ENCODE results near the gene SMPDL3A. TPM values are rescaled to one million over a fixed set of nuclear protein-coding genes. Genes with fewer than 3 reads are reported as not detected.

Gene SMPDL3A
- total and polyA plus RNA-seq, 5 experiments from 2014 or later: 0.21 TPM; not detected in 4

GRCh38 chr6:122799140-122799745 lies 10.2 kb downstream of the SMPDL3A start:
- DNase-seq (no peak), ATAC-seq (no peak)
- Mint-ChIP-seq H3K4me1 (no peaks in the 10 kb centered on the region), H3K27ac (no peak overlapping the region), H3K36me3 (no peaks in the 10 kb centered on the region), H3K27me3 (peaks cover 0 to 8% (median 0%) of the 10 kb centered on the region in 5 donors), H3K9me3 (no peaks in the 10 kb centered on the region), H3K4me3 (no peak overlapping the region)
- POLR2A ChIA-PET: no interaction called here

- DNase-seq (no peak), ATAC-seq (no peak)
- Mint-ChIP-seq H3K4me3 (no peak overlapping the region), H3K27me3 (peaks cover 0 to 7% (median 0%) of the 10 kb centered on the region in 5 donors), H3K27ac (no peak overlapping the region), H3K36me3 (no peaks in the 10 kb centered on the region), H3K4me1 (no peaks in the 10 kb centered on the region), H3K9me3 (no peaks in the 10 kb centered on the region)
- POLR2A ChIA-PET: no interaction called here
Measured at GRCh38 chr6:122799916-122800686, 11.0 kb downstream of the SMPDL3A start.

GRCh38 chr6:122800906-122801305 lies 11.8 kb downstream of the SMPDL3A start:
- no peaks in the 10 kb centered on the region for H3K36me3 Mint-ChIP-seq
- H3K9me3 Mint-ChIP-seq: no peaks in the 10 kb centered on the region
- DNase-seq (no peak), ATAC-seq (no peak)
- no peak overlapping the region for H3K4me3 Mint-ChIP-seq
- POLR2A ChIA-PET: no interaction called here
- H3K27me3 Mint-ChIP-seq: no peaks in the 10 kb centered on the region
- H3K27ac Mint-ChIP-seq: no peak overlapping the region
- no peaks in the 10 kb centered on the region for H3K4me1 Mint-ChIP-seq

- Mint-ChIP-seq H3K4me3 (no peak overlapping the region), H3K27me3 (no peaks in the 10 kb centered on the region), H3K9me3 (no peaks in the 10 kb centered on the region), H3K27ac (no peak overlapping the region), H3K36me3 (no peaks in the 10 kb centered on the region), H3K4me1 (no peaks in the 10 kb centered on the region)
- POLR2A ChIA-PET: no interaction called here
- DNase-seq (no peak), ATAC-seq (no peak)
Measured at GRCh38 chr6:122801397-122801796, 12.3 kb downstream of the SMPDL3A start.

GRCh38 chr6:122803171-122803661 lies 14.2 kb downstream of the SMPDL3A start:
- Mint-ChIP-seq H3K4me3 (no peak overlapping the region), H3K4me1 (no peaks in the 10 kb centered on the region), H3K27me3 (no peaks in the 10 kb centered on the region), H3K36me3 (no peaks in the 10 kb centered on the region), H3K9me3 (no peaks in the 10 kb centered on the region), H3K27ac (no peak overlapping the region)
- ATAC-seq (no peak), DNase-seq (no peak)
- POLR2A ChIA-PET: no interaction called here

- no peak for ATAC-seq
- Mint-ChIP-seq H3K36me3 (no peaks in the 10 kb centered on the region), H3K4me1 (no peaks in the 10 kb centered on the region), H3K4me3 (no peak overlapping the region), H3K9me3 (no peaks in the 10 kb centered on the region), H3K27ac (no peak overlapping the region), H3K27me3 (no peaks in the 10 kb centered on the region)
- no peak for DNase-seq
- POLR2A ChIA-PET: no interaction called here
Measured at GRCh38 chr6:122804962-122805485, 16.0 kb downstream of the SMPDL3A start.

GRCh38 chr6:122806291-122806690 lies 17.2 kb downstream of the SMPDL3A start:
- Mint-ChIP-seq H3K4me3 (no peak overlapping the region), H3K36me3 (no peaks in the 10 kb centered on the region), H3K27me3 (no peaks in the 10 kb centered on the region), H3K4me1 (no peaks in the 10 kb centered on the region), H3K9me3 (no peaks in the 10 kb centered on the region), H3K27ac (no peak overlapping the region)
- ATAC-seq (no peak), DNase-seq (no peak)
- POLR2A ChIA-PET: interaction anchor here (0.6 kb wide), 1 partner anchor 17 kb away, joined by 5 read pairs; no protein-coding TSS in a partner anchor

GRCh38 chr6:122808121-122808885 lies 19.2 kb downstream of the SMPDL3A start:
- H3K27me3 Mint-ChIP-seq: no peaks in the 10 kb centered on the region
- H3K27ac Mint-ChIP-seq: peak overlapping the region in 1 of 10 donors; percentile 33
- DNase-seq (no peak), ATAC-seq (no peak)
- no peaks in the 10 kb centered on the region for H3K4me1 Mint-ChIP-seq
- H3K9me3 Mint-ChIP-seq: no peaks in the 10 kb centered on the region
- no peak overlapping the region for H3K4me3 Mint-ChIP-seq
- no peaks in the 10 kb centered on the region for H3K36me3 Mint-ChIP-seq
- POLR2A ChIA-PET: no interaction called here

- Mint-ChIP-seq H3K27ac (no peak overlapping the region), H3K27me3 (peaks cover 0 to 2% (median 0%) of the 10 kb centered on the region in 5 donors), H3K4me3 (no peak overlapping the region), H3K9me3 (no peaks in the 10 kb centered on the region), H3K36me3 (no peaks in the 10 kb centered on the region), H3K4me1 (no peaks in the 10 kb centered on the region)
- no peak for DNase-seq
- POLR2A ChIA-PET: no interaction called here
- ATAC-seq: no peak
Measured at GRCh38 chr6:122809001-122809400, 19.9 kb downstream of the SMPDL3A start.

GRCh38 chr6:122809691-122810090 lies 20.6 kb downstream of the SMPDL3A start:
- Mint-ChIP-seq H3K36me3 (no peaks in the 10 kb centered on the region), H3K27me3 (peaks cover 0 to 3% (median 0%) of the 10 kb centered on the region in 5 donors), H3K4me3 (no peak overlapping the region), H3K27ac (no peak overlapping the region), H3K9me3 (no peaks in the 10 kb centered on the region), H3K4me1 (no peaks in the 10 kb centered on the region)
- POLR2A ChIA-PET: no interaction called here
- ATAC-seq: no peak
- no peak for DNase-seq

- no peaks in the 10 kb centered on the region for H3K9me3 Mint-ChIP-seq
- no peak overlapping the region for H3K4me3 Mint-ChIP-seq
Measured at GRCh38 chr6:122810189-122810588, 21.1 kb downstream of the SMPDL3A start.

GRCh38 chr6:122817358-122817757 lies 28.3 kb downstream of the SMPDL3A start:
- Mint-ChIP-seq H3K9me3 (no peaks in the 10 kb centered on the region), H3K27me3 (peaks cover 2 to 14% (median 2%) of the 10 kb centered on the region in 5 donors)
- POLR2A ChIA-PET: no interaction called here

More at GRCh38 chr6:122810189-122810588, 21.1 kb downstream of the SMPDL3A start:
- Mint-ChIP-seq H3K4me1 (no peaks in the 10 kb centered on the region), H3K27me3 (peaks cover 0 to 4% (median 0%) of the 10 kb centered on the region in 5 donors), H3K27ac (no peak overlapping the region), H3K36me3 (no peaks in the 10 kb centered on the region)
- no peak for ATAC-seq
- no peak for DNase-seq
- POLR2A ChIA-PET: no interaction called here

GRCh38 chr6:122817766-122818165 lies 28.7 kb downstream of the SMPDL3A start:
- Mint-ChIP-seq H3K4me1 (no peaks in the 10 kb centered on the region), H3K4me3 (no peak overlapping the region), H3K9me3 (no peaks in the 10 kb centered on the region), H3K27me3 (peaks cover 2 to 14% (median 2%) of the 10 kb centered on the region in 5 donors), H3K27ac (no peak overlapping the region), H3K36me3 (no peaks in the 10 kb centered on the region)
- POLR2A ChIA-PET: no interaction called here
- no peak for DNase-seq
- no peak for ATAC-seq

More at GRCh38 chr6:122817358-122817757, 28.3 kb downstream of the SMPDL3A start:
- ATAC-seq: no peak
- DNase-seq: no peak
- Mint-ChIP-seq H3K27ac (no peak overlapping the region), H3K4me1 (no peaks in the 10 kb centered on the region), H3K36me3 (no peaks in the 10 kb centered on the region), H3K4me3 (no peak overlapping the region)

Data from naive thymus-derived CD8-positive, alpha-beta T cell (primary cell).